GM19372 (cell line): ENCODE results near the gene SLC11A2.
A peak's percentile ranks its signal among the peaks of the same experiment; 100 is the strongest.
"Not testable (repeated sequence)": the region's sequence is repeated elsewhere in the genome, so short reads cannot be mapped to it uniquely, and the experiment has no call there.

Source experiments
- ATAC-seq: cut with Tn5 transposase; IDR thresholded peaks from one replicate; pipeline ENCODE4 v1.9.1; 2021; ENCODE audit warnings: mild to moderate bottlenecking, low read depth, moderate library complexity; ENCODE audit not compliant: unreplicated experiment

SLC11A2 gene

DNA sequence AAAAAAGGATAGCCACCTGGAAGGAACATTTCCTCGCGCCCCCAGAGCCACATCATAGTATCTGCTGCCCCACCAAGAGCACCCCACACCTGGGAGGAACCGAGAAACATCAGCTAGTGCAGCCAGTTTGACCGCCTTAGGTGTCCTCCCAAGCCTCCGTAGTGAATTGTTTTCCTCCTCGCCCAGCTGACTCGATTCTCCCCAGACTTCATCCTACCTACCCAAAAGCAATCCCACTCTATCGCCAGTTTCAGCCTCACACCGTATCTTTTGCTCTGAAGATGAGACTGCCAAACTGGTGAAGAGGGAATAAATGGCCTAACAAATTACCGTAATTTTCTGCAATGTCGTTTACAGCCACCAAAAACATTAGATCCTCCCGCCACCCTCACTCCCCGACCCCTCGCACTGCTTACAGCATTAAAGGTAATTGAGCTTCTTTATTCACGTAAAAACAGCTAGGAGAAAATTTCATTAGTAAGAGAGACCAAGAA is 1.2 kb upstream of the SLC11A2 start:
- no peak for ATAC-seq

DNA sequence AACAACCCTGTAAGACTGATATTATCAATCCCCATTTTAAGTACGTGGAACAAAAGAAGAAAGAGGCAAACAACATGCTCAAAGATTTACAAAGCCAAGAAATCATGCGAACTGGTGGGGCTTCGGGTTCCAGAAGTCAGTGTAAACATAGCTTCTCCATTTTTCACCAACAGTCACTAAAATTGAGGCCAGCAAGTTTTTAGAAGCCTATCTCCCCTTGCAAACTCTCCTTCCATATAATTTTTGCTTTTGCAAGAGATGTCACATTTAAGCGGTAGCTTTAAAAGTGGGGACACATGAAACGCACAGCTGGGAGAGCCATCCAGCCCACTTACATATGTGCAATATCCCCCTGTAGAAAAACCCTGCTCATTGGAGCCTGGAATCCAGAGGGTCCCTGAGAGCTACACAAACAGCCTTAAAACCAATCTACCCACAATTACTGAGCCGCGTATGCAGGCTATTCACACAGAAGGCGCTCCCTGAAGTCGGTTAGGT is 797 bp downstream of the SLC11A2 start:
- ATAC-seq = peak; percentile 11

DNA sequence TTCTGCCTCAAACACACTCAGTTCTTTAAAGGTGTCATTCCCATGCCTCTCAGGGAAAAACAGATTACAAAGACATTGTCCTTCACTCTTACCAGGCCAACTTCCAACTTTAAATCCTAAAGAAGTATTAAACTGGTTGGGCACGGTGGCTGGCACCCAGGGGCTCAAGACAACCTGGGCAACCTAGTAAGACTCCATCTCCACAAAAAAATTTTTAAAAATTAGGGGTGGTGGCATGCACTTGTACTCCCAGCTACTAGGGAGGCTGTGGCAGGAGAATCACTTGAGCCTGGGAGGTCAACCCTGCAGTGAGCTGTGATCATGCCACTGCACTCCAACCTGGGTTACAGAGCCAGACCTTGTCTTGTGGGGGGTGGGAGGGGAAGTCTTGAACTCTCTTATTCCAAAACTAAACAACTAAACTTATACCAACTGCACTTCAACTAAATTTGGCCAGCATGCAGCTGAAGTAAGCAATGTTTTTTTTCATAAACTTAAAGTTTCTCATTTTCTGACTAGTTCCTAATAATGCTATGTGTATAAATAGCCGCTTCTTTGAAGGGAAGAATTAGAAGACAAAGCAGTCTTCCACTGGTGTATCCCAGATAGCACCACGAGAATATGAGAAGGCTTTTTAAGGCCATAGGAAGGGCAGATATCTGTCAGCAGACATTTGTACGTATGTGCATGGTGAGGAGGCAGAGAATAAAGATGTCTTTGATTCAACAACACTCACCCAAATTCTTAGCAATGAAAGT is 2.4 kb downstream of the SLC11A2 start:
- no peak for ATAC-seq

DNA sequence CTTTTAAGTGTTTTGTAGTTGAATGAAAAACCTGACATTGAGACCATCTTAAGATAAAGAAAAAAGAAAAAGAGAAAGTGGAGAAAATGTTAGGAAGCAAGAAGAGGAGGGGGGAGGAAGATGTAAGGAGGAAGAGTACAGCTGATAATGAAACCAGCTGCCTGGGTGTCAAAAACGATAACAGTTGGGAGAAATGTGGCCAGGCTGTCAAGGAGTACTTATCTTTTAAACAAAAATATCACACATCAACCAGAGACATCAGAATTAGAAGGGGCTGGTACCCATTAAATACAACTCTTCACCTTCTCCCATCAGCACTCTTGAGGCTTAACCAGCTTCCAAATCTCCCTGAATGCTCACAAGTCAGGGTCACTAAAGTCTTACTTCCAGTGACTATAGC is 4.5 kb downstream of the SLC11A2 start:
- no peak for ATAC-seq

DNA sequence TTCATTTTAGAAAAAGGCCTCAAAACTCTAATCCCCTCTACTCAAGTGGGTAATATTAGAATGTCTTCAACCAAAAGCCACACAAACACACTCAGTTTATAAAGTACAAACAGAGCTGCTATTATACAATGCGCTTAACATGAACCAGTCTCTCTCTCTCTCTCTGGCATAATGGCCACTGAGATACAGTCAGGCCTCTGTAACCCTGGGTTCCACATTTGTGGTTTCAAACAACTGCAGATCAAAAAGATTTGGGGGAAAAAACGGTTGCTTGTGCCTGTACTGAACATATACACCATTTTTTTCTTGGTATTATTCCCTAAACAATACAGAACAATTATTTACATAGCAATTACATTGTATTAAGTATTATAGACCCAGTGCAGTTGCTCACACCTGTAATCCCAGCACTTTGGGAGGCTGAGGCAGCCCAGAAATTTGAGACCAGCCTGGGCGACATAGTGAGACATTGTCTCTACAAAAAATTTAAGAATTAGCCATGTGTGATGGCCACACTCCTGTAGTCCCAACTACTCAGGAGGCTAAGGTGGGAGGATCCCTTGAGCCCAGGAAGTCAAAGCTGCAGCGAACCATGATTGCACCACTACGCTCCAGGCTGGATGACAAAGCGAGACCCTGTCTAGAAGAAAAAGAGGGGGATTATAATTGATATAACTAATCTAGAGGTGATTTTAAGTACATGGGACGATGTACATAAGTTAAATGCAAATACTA is 5.6 kb downstream of the SLC11A2 start:
- no peak for ATAC-seq

DNA sequence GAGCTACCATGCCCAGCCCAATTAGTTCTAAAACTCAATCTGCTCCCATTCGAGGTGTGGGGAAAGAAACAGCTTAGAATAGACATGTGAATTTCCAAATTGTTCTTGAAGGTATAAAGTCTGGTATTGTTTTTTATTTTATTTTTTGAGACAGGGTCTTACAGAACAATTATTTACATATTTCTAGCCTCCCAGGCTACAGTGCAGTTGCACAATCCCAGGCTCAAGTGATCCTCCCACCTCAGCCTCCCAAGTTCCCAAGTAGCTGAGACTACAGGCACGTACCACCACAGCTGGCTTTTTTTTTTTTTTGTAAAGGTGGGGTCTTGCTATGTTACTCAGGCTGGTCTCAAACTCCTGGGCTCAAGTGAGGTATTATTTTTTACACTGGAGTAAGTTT is 6.3 kb downstream of the SLC11A2 start:
- ATAC-seq = no peak

DNA sequence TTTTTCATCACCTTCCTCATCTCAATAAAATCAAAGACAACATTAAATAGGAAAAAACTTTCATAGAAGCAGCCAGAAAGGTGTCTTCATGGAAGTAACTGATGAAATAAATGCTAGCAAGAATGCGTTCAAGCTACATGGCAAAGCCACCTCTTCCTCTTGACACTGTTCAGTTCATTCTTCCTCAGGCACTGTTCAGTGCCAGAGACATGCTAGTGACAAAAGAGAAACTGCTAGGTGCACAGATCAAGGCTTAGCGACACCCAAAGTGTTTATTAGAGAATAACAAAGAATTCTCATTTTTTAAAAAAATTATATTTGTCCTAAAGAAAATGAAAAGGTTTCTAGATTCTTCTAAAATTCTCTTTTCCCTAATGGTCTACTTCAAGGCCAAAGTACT is 7.2 kb downstream of the SLC11A2 start:
- no peak for ATAC-seq

DNA sequence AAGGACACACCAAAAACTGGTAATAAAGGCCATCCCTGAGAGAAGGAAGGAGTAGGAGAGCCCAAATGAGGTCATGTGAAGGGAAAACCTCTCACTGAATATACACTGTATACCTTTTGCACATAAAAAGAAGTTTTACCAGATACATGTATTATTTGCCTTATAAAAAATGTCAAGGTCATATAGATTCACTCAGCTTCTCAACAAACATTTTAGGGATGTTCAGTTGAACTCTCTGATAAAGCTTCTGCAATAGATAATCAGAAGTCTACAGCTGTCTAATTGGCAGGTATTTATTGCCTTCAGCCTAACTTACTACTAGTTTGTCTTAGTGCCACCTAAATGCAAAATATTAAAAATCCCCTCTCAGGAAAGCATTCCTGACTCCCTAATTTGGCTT is 8.7 kb downstream of the SLC11A2 start:
- ATAC-seq = no peak

DNA sequence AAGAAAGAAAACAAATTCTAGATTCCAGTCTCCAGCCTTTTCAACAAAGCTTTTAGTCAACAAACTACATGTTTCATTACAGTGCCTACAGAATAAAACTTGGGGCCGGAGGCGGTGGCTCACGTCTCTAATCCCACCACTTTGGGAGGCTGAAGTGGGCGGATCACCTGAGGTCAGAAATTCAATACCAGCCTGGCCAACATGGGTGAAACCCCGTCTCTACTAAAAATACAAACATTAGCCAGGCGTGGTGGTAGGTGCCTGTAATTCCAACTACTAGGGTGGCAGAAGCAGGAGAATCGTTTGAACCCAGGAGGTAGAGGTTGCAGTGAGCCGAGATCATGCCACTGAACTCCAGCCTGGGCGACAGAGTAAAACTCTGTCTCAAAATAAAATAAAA is 11.7 kb downstream of the SLC11A2 start:
- ATAC-seq = not testable (repeated sequence)

DNA sequence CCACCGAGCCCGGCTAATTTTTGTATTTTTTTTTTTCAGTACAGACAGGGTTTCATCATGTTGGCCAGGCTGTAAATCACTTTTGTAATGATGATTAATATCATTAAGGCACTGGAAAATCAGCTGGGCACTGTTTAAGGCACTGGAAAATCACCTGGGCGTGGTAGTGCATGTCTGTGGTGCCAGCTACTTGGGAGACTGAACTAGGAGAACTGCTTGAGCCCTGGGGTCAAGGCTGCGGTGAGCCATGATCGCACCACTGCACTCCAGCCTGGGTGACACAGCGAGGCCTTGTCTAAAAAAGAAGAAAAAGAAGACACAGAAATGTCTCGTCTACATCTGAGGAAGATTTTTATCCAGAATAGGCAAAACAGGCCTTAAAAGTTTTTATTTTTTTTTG is 12.7 kb downstream of the SLC11A2 start:
- ATAC-seq = no peak

DNA sequence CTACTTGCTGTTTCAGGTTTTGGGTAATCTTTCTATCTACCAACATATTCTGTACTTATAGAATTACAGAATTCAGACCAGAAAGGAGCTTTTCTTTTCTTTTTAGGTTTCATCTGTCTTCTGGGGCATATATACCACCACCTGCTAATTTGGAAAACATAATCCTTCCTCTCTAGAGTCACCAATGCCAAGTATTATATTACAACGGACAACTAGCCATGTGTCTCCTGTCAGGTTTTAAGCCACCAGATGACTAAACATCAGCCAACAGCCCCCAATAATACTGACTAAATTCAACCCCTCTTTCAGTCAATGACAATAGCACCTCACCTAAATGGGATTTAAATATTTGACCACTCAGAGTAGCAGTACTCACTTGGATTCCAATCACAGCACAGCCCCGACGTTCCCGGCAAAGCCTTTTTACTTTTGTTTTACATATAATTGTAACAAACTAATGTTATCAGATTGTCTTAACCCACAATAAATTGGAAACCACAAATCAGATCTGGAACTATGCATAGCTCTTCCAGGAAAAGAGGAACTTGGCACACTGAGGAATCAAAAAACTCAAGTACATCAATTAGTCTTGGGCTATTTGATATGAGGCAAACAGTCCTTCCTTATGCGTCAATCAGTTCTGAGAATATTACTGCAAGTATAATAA is 13.5 kb downstream of the SLC11A2 start:
- no peak for ATAC-seq

DNA sequence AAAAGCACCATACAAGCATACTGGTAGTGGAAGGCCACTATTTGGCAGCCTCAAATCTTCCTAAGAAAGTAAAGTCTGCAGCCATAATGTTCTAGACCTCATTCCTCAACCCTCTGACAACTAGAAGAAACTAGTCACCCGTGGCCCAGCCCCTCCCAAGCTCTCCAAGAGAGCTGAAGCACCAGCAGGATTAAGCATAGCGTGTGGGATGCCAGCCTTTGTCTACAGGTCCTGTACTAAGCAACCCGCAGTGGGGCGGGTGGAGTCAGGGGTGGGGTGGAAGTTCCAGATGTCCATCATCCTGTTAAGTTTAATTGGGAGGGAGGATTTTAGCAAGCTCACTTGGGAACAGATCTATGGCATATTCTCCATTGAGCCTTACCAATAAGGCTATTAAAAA is 14.2 kb downstream of the SLC11A2 start:
- no peak for ATAC-seq

DNA sequence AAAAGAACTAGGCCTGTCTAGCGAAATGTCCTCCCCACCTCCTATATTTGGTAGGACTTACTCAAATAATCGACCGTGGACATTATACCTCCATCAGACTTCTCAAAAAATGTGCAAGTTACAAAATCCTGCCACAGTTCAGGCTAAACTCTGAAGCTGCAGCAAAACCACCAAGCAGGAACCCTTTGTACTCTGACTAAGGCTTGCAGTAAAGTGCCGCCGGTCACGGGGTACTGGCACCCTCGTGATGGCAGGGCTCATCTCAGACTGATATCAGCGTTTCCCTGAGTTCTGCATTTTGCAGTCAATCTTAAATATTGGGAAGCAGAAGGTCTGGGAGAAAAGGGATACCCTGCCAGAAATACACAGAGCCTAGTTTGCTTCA is 17.1 kb downstream of the SLC11A2 start:
- ATAC-seq = no peak

DNA sequence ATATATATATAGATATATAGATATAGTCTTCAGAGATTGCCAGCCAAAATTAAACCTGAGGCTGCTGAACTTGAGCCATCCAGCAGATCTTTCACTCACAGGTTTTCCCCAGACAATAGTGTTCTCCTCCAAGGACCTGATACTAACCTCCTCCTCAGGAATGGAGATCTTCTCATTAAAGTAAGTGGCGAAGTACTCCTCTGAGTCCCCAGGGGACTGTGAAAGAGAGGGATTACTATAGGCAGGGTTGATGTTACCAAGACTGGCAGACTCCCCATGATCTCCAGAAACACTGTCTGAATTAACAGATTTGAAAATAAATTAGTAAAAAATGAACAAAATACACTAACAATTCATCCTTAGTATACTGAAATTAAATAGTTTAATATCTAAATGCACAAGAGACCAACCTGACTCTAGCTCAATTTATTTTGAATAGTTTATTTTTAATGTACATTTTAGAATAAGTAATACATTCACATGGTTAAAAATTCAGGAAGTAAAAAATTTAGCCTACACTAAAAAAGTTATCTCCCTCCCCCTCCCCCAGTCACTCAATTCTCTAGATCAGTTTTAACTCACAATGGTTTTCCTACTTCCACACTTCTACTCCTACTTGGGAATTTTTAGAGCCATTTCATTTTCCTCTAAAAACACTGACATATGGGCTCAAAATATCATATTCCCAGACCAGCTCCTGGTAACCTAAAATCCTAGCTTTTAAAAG is 17.7 kb downstream of the SLC11A2 start:
- ATAC-seq = no peak

DNA sequence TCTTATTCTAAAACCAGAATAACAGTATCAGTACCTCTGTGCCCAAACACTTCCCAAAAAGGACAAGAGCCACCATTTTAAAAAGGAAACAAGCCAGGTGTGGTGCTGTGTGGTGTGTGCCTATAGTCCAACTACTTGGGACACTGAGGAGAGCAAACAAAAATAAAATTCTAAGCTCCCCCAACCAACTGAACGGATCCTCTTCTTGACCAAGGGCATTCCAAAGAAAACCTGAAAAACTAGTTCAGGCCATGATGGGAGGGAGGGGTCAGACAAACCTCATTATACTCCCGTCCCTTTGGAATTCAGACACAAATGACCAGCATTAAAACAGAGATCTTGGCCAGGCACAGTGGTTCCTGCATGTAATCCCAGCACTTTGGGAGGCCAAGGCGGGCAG is 20.5 kb downstream of the SLC11A2 start:
- ATAC-seq = no peak

DNA sequence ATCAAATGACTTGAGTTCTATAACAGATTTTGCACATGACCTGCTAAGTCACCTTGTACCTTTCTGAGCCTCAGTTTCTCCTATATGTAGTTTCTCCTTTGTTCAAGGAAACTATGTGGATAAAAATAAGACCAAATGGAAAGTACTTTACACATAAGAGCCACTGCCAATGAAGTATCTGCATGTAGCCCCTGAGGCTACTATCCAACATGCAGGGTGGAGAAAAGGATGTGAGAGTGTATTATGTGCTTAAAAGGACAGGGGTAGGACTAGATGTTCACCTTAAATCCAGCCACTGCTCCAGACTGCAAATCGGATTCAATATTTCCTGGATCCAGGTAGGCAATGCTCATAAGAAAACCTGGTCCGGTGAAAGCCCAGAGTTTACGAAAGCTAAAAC is 21.2 kb downstream of the SLC11A2 start:
- no peak for ATAC-seq

DNA sequence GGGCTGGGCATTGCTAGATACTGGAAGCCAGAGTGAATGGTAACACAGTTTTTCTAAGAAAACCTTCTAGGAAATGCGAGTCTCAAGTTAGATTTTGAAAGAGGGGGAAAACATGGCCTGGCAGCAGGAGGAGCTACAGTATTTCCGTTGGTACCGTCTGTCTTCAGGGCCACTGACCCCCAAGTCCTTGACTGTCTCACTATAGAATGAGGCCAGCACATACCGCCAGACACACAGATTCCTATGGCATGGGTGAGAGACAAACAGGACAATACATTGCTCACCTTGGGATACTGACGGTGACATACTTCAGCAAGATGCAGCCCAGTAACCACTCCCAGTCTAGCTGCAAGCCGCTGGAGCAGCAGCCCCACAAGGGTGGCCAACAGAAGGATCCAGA is 21.7 kb downstream of the SLC11A2 start:
- ATAC-seq = no peak

DNA sequence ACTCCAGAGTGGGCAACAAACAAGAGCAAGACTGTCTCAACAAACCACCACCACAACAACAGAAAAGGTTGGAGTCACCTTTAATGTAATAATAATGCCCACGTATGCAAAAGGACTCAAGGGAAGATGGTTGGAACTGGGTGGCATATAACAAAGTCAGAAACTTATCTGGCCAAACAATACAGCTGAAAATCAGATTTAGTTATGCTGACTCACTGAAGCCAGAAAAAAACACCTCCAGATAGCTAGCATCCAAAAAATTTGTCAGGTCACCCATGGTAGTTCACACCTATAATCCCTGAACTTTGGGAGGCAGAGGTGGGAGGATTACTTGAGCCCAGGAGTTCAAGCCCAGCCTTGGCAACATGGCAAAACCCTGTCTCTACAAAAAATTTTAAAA is 24.4 kb downstream of the SLC11A2 start:
- ATAC-seq = no peak

DNA sequence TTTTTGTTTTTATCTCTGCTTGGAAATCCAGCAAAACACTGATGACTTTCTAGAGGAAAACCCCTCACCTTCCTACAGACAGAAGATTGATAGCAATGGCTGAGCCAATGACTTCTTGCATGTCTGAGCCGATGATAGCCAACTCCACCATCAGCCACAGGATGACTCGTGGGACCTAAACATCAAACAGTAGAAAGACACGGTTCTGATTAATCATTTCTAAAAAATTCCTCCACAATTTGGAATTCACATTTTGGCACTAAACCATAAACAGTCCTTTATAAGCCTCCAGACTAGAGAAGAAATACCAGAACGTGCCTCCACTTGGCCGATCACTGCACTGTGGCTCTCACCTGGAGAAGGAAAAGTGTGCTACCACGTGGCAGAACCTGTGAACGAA is 25.9 kb downstream of the SLC11A2 start:
- no peak for ATAC-seq

DNA sequence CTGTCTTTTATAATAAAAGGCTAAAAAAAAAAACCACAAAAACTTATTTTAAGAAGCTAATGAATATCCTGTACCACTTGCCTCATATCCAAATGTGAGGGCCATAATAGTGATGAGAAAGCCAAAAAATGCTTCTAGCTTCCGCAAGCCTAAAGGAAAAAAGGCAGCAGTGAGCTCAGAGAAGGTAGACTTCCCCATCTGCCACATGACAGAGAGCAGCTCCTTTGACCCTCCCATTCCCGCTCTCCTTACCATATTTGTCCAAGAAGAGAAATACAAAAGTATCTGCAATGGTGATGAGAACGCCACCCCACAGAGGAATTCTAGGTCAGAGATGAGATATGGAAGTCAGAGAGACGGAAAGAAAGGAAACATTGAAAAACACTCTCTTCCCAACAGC is 27.1 kb downstream of the SLC11A2 start:
- no peak for ATAC-seq

DNA sequence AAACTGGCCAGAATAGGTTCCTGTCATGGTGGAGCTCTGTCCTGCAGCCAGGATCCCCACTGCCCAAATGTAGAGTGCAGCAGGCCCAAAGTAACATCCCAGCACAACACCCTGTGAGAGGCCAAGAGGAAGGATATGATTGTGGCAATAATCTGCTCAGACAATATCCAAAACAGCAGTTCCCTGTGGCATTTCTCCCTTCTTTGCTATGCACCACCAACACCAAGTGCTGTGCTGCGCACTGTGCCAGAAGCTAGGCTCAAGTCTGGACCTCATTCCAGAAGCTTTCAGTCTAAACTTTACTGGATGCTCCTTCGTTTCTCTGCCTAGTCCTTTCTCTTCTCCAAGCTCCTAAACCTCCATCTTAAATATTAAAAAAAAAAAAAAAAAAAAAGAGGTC is 33.4 kb downstream of the SLC11A2 start:
- no peak for ATAC-seq
